OCI-LY1 (cell line): ENCODE results near the gene PHLDB3.

Experiments used
- H2AFZ ChIP-seq: fragments of 200-600 bp; sonication (generic), shearing (Covaris generic); 2 replicates; pipeline ENCODE4 v1.6.0; 2014; ENCODE audit warnings: antibody characterized with exemption, mild to moderate bottlenecking, low read length
- H3F3A ChIP-seq: fragments of 200-600 bp; sonication (generic), shearing (Covaris generic); 2 replicates; pipeline ENCODE4 v1.6.0; 2014; ENCODE audit warnings: mild to moderate bottlenecking, antibody characterized with exemption, low read length, moderate library complexity; ENCODE audit not compliant: insufficient read depth
- H3K27ac ChIP-seq: fragments of 200-600 bp; sonication (generic); 2 replicates; pipeline ENCODE4 v1.5.1; 2014; ENCODE audit warnings: low read length, mixed run types, mild to moderate bottlenecking, low read depth; ENCODE audit not compliant: poor library complexity, severe bottlenecking
- H3K27me3 ChIP-seq: fragments of 200-600 bp; sonication (generic); 2 replicates; pipeline ENCODE4 v1.6.0; 2014; ENCODE audit warnings: antibody characterized with exemption, mild to moderate bottlenecking, low read length, moderate library complexity; ENCODE audit not compliant: insufficient read depth
- H3K36me3 ChIP-seq: fragments of 200-600 bp; sonication (generic); 2 replicates; pipeline ENCODE4 v1.6.1; 2014; ENCODE audit warnings: mild to moderate bottlenecking, antibody characterized with exemption, low read length, moderate library complexity, mixed read lengths; ENCODE audit not compliant: insufficient read depth
- H3K4me1 ChIP-seq: fragments of 200-600 bp; sonication (generic); 2 replicates; pipeline ENCODE4 v1.5.1; 2014; ENCODE audit warnings: mild to moderate bottlenecking, low read length, moderate library complexity; ENCODE audit not compliant: insufficient read depth, severe bottlenecking
- H3K4me2 ChIP-seq: fragments of 200-600 bp; sonication (generic), shearing (Covaris generic); 2 replicates; pipeline ENCODE4 v1.6.1; 2014; ENCODE audit warnings: low read length
- H3K4me3 ChIP-seq: fragments of 200-600 bp; sonication (generic); 2 replicates; pipeline ENCODE4 v1.5.1; 2014; ENCODE audit warnings: low read length, low read depth, mild to moderate bottlenecking, mixed read lengths; ENCODE audit not compliant: poor library complexity, severe bottlenecking
- H3K79me2 ChIP-seq: fragments of 200-600 bp; shearing (Covaris generic); 2 replicates; pipeline ENCODE4 v1.6.1; 2016; ENCODE audit warnings: mixed run types, low read length, mixed read lengths; ENCODE audit not compliant: insufficient read depth
- H3K9ac ChIP-seq: fragments of 200-600 bp; sonication (generic), shearing (Covaris generic); 2 replicates; pipeline ENCODE4 v1.6.1; 2014; ENCODE audit warnings: mild to moderate bottlenecking, low read length, mixed read lengths
- H3K9me2 ChIP-seq: fragments of 200-600 bp; sonication (generic), shearing (Covaris generic); 2 replicates; pipeline ENCODE4 v1.6.1; 2014; ENCODE audit warnings: low read depth, mild to moderate bottlenecking, low read length, mixed read lengths
- H3K9me3 ChIP-seq: fragments of 200-600 bp; shearing (Covaris generic); 2 replicates; pipeline ENCODE4 v1.6.1; 2014; ENCODE audit warnings: low read length, mixed read lengths
- H4K20me1 ChIP-seq: fragments of 200-600 bp; sonication (generic), shearing (Covaris generic); 2 replicates; pipeline ENCODE4 v1.6.0; 2016; ENCODE audit warnings: mild to moderate bottlenecking, low read length; ENCODE audit not compliant: insufficient read depth
- CTCF ChIP-seq: fragments of 200-600 bp; sonication (generic), shearing (Covaris generic); IDR thresholded peaks from 2 replicates; pipeline ENCODE4 v1.5.1; 2017; ENCODE audit warnings: mild to moderate bottlenecking, antibody characterized with exemption, low read length, moderate library complexity, mixed read lengths
- EZH2 ChIP-seq: fragments of 200-600 bp; sonication (generic), shearing (Covaris generic); IDR thresholded peaks from 2 replicates; pipeline ENCODE4 v1.8.0; 2017; ENCODE audit warnings: borderline replicate concordance, mixed run types, mild to moderate bottlenecking, antibody characterized with exemption, low read length, moderate library complexity, mixed read lengths

Gene PHLDB3

GRCh38 chr19:43533546-43534304 is 29.2 kb upstream of the PHLDB3 start:
- Histone ChIP-seq H3K79me2 (no peaks in the 10 kb centered on the region), H3F3A (no peaks in the 10 kb centered on the region; the same call in 1 of the 2 replicates), H3K27ac (peak overlapping the region; percentile 78)

DNA sequence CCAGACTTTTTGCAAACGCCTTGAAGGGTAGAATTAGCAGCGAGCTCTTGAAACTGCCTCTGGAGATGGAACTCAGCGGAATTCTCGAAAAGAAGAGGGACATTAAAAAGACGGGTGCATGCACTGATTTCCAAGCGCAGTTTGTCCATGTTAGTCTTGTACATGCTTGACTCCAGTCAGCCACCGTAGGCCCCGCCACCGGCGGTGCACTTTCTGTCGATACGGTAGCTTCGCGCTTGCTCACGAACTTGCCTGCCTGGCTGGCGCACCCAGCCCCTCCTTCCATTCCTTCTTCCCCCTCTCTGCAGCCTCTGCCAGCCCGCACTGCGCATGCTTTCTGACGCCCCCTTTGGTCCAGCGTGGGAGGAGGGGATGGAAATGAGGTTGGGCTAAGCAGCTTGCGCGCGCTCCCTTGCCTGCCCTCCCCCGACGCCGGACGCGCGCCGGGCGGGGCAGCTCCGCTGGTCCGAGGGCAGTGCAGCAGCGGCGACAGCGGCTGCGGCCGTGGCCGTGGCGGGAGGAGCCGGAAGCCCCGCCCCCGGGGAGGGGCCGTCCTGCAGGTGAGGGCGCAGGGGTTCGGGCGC is 28.5 kb upstream of the PHLDB3 start, which contains the start of gene ZNF575:
Gene ZNF575 (plus strand): TSS at position 227 of the 584 bp plus-strand sequence. CDS start 1,235 bp downstream, outside the sequence.
- H3K36me3 ChIP-seq, result peaks cover under 1% of the 10 kb centered on the region
- TF ChIP-seq CTCF (no peak), EZH2 (no peak)
- peak within 1 kb of the TSS; percentile 66 for H3K4me3 ChIP-seq
- no peaks in the 10 kb centered on the region for H3K27me3 ChIP-seq
- peak within 1 kb of the TSS; percentile 78 for H3K27ac ChIP-seq
- no peaks in the 10 kb centered on the region for H3K79me2 ChIP-seq
- peak within 1 kb of the TSS; percentile 62 for H3K9ac ChIP-seq
- no peaks in the 10 kb centered on the region for H4K20me1 ChIP-seq
- peak within 1 kb of the TSS; percentile 90 for H3K4me2 ChIP-seq
- H3F3A ChIP-seq, result no peaks in the 10 kb centered on the region; the same call in 1 of the 2 replicates
- no peaks in the 10 kb centered on the region for H3K9me3 ChIP-seq
- no peaks in the 10 kb centered on the region for H3K9me2 ChIP-seq
- no peak within 1 kb of the TSS for H2AFZ ChIP-seq
- peaks cover 20% of the 10 kb centered on the region for H3K4me1 ChIP-seq

More at GRCh38 chr19:43533546-43534304, 29.2 kb upstream of the PHLDB3 start:
- Histone ChIP-seq H3K9me3 (no peaks in the 10 kb centered on the region), H3K4me3 (peak overlapping the region; percentile 66), H3K27me3 (no peaks in the 10 kb centered on the region), H3K36me3 (peaks cover 7% of the 10 kb centered on the region), H3K9me2 (no peaks in the 10 kb centered on the region), H3K4me2 (peak overlapping the region; percentile 90), H4K20me1 (no peaks in the 10 kb centered on the region), H3K4me1 (peaks cover 17% of the 10 kb centered on the region), H2AFZ (no peak overlapping the region), H3K9ac (peak overlapping the region; percentile 62)
- TF ChIP-seq CTCF (no peak), EZH2 (no peak)

DNA sequence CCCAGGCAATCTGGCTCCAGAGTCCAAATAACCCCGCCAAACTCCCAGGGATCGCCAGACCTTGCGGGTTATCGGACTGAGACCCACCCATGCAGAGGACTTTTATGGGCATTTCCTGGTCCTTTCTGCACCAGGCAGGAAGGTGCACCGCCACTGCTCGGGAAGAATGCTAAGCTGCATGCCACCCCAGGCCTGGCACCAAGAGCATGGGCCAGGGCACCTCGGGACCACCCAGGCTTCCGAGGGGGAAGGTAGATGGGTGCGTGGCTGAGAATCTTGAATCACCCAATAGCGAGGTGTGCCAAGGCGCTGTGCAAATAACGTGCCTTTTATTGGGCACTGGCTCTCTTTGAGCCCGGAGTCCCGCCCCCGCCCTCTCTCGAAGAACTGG is 28.0 kb upstream of the PHLDB3 start:
- Histone ChIP-seq H3K4me2 (peak overlapping the region; percentile 90), H3K27ac (peak overlapping the region; percentile 78), H2AFZ (no peak overlapping the region), H3K4me1 (peaks cover 25% of the 10 kb centered on the region), H3K9me3 (no peaks in the 10 kb centered on the region), H3F3A (no peaks in the 10 kb centered on the region; the same call in 1 of the 2 replicates), H3K79me2 (no peaks in the 10 kb centered on the region), H3K9ac (peak overlapping the region; percentile 62), H3K4me3 (peak overlapping the region; percentile 66), H3K9me2 (no peaks in the 10 kb centered on the region), H4K20me1 (no peaks in the 10 kb centered on the region), H3K27me3 (no peaks in the 10 kb centered on the region), H3K36me3 (no peaks in the 10 kb centered on the region)
- TF ChIP-seq EZH2 (no peak), CTCF (no peak)
